Measurements from ENCODE around the gene EFHD2. TPM values are rescaled to one million over a fixed set of nuclear protein-coding genes. Genes with fewer than 3 reads are reported as not detected.
"Not testable (repeated sequence)": the region's sequence is repeated elsewhere in the genome, so short reads cannot be mapped to it uniquely, and the experiment has no call there.

The EFHD2 gene, protein sequence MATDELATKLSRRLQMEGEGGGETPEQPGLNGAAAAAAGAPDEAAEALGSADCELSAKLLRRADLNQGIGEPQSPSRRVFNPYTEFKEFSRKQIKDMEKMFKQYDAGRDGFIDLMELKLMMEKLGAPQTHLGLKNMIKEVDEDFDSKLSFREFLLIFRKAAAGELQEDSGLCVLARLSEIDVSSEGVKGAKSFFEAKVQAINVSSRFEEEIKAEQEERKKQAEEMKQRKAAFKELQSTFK
- total RNA-seq, result 20.2 and 26.6 TPM in 2 replicates

- DNase-seq (ENCODE audit: low read depth in 2 of 2), result peak; percentile 84 to 92
These were observed at the start of gene EFHD2 for GRCh38 chr1:15409388-15410222. EFHD2 (plus strand) TSS chr1:15409888; CDS start chr1:15409972, 84 bp downstream.

DNA sequence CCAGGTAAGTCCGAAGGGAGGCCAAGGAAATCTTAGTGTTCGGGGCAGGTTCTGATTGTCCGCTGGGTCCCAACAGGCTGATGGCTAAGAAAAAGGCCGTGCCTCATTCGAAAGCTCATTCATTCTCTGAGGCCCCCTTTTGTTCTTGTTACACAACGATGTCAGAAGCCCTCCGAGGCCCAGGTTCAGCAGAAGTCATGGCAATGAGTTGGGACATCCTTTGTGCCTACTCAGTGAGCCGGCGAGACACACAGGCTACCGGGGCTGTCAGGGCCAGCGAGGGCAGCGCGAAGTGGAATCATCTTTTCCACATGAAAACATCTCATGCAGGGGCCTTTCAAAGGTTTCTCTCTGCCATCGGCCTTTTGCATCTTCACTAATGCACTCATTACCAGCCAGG lies 49.0 kb upstream of the EFHD2 start:
- DNase-seq (ENCODE audit: low read depth in 2 of 2), result no peak

GRCh38 chr1:15362096-15362736 lies 47.5 kb upstream of the EFHD2 start:
- no peak for DNase-seq (ENCODE audit: low read depth in 2 of 2)

DNA sequence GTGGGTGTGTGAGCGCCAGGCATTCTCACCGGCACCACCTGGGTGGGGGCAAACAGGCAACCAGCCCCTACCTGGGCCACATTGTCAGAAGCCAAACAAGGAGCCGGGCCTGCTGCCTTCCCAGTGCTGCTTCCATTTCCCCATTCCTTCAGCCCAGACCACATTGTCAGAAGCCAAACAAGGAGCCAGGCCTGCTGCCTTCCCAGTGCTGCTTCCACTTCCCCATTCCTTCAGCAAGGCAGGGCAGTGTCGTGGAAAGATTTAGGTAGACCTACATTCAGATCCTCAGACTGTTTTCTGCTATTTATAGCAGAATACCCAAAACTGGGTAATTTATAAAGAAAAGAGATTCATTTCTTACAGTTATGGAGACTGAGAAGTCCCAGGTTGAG lies 47.0 kb upstream of the EFHD2 start:
- DNase-seq (ENCODE audit: low read depth in 2 of 2), result no peak

GRCh38 chr1:15364740-15365139 lies 44.9 kb upstream of the EFHD2 start:
- no peak for DNase-seq (ENCODE audit: low read depth in 2 of 2)

DNA sequence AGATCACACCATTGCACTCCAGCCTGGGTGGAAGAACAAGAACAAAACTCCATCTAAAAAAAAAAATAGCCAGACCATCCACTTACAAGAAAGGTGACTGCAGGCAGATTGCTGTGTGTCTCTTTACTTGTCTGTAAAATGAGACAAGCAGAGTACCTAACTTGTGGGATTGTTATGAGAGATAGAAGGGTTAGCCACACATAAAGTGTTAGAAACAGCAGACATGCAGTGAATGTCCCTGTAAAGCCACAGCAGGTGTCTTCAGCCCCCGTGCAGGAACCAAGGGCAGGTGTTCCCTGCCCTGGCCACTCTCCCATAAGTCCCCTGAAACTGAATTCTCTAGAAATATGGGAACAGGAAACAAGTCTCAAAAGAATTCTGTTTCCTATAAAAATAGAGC lies 40.8 kb upstream of the EFHD2 start:
- no peak for DNase-seq (ENCODE audit: low read depth in 2 of 2)

- no peak for DNase-seq (ENCODE audit: low read depth in 2 of 2)
These were observed 39.4 kb upstream of the EFHD2 start for GRCh38 chr1:15370268-15370667.

DNA sequence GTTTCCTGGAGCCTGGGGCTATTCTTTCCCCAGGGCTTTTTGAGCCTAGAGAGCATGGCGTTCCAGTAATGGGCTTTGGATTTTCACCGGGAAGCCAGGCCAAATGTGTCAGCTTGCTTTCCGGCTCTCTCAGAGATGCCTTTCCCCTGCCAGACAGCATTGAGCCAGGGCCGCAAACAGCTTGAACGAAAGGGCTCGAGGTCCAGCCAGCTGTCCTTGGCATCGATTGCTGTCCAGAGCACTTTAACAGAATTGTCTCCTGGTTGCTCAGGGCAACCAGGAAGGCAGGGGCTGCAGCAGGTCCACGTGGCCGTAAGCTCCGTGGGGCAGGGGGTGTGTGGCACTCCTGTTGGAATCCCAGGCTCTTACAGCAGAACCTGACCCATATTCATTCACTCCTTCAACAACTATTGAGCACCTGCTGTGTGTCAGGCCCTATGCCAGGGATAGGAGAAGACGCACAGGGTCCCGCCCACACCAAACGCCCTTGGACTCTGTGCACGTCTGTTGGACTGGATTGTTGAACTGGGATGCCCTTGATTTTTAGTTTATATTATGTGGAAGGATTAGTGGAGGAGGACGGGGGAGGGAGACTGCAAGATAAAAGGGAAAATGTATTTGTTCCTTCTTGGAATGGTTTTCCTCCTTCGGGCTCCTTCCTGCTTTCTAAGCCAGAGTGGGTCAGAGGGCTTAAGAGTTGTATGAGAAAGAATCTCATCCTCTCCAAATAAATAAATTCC lies 38.7 kb upstream of the EFHD2 start:
- DNase-seq (ENCODE audit: low read depth in 2 of 2), result peak; percentile 66 to 87

DNA sequence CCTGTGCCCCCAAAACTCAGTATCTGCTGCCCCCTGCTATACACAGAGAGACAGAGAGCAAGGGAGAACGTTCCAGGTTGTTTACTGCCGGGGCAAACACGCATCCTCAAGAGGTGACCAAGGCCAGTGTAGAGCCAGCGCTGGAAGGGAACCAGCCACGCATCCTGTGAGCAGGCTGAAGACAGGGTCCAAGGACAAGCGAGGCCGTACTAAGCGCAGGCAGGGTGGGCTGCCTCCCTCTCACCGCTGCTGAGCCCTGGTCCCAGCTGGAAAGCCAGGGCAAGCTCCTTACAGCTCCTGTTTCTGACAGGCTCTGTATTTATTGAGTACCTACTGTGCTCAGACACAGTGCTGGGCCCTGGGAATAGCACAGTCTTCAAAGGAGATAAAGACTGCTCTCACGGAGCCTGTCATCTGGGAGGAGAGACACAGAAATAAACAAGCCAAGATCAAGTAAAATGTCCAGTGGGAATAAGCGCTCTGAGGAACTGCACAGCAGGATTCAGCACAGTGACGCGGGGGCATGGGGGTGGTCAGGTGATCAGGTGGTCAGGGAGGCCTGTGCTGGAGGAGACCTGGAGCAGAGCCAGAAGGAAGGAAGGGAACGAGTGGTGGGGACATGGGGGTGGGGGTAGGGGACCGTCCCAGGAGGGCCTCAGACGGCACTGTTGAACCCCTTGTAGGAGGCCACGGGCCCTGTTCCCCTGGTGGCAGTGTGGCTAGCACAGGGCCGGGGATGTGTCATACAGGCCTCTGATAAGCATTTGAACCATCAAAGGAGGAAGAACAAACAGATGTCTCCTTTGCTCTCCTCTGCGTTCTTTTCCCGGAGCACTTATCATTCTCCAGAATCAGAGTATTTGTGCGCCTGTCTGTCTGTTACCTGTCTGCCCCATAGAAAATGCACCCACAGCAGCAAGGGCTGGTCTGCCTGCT lies 37.8 kb upstream of the EFHD2 start:
- DNase-seq (ENCODE audit: low read depth in 2 of 2), result no peak

DNA sequence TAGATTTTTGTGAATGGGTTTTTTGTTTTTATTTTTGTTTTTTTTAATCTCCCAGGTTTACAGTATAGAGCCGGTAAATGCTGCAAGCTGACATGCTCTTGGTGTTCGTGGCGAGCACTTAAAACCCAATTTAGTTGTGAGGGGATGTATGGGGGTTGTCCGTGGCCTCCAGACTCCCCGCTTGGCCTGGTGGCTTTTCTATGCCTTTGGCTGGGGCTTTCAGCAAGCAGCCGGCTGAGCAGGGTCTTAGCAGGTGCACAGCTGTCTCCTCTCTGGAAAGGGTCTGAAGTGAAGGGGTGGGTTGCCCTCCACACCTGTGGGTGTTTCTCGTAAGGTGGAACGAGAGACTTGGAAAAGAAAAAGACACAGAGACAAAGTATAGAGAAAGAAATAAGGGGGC lies 31.0 kb upstream of the EFHD2 start:
- DNase-seq (ENCODE audit: low read depth in 2 of 2), result no peak

GRCh38 chr1:15379151-15379550 lies 30.5 kb upstream of the EFHD2 start:
- DNase-seq (ENCODE audit: low read depth in 2 of 2), result not testable (repeated sequence)

GRCh38 chr1:15380601-15381508 lies 28.8 kb upstream of the EFHD2 start:
- DNase-seq (ENCODE audit: low read depth in 2 of 2), result no peak

GRCh38 chr1:15381805-15382204 lies 27.9 kb upstream of the EFHD2 start:
- DNase-seq (ENCODE audit: low read depth in 2 of 2), result no peak

DNA sequence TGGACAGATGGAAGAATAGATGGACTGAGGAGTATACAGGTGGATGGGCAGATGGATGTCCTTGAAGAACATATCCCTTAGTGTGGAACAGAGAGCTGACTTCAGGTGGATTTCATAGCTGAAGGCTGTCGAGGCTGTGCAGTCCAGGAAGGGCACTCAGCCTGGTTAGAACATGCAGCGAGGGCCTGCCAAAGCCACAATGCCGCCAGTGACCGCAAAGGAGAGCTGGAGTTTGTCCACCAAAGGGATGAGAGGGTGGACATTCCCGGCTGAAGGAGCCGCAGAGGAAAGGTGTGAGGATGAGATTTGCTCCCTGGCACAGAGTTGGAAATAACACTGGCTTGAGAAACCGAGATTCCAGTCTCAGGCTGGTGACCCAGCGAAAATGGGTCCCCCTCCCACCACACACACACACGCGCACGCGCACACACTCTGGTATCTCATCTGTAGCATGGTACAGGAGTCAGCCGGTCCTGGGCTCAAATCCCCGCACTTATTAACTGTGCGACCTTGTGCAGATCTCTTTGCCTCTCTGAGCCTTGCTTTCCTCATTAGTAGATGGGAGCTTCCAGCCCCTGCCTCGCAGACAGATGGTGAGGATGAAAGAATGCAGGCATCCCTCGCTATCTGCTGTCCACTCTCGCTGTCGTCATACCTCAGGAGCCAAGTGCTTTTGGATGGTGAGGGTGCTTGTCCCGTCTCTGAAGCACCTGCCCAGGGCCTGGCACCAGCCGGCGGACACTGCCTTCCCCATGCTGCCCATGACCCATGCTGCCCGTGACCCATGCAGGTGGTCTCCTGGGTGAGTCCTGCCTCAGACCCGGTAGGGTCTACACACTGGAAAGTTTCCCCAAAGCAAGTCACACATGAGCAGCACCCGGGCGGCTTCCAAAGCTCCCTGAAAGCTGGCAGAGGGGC lies 26.8 kb upstream of the EFHD2 start:
- no peak for DNase-seq (ENCODE audit: low read depth in 2 of 2)

DNA sequence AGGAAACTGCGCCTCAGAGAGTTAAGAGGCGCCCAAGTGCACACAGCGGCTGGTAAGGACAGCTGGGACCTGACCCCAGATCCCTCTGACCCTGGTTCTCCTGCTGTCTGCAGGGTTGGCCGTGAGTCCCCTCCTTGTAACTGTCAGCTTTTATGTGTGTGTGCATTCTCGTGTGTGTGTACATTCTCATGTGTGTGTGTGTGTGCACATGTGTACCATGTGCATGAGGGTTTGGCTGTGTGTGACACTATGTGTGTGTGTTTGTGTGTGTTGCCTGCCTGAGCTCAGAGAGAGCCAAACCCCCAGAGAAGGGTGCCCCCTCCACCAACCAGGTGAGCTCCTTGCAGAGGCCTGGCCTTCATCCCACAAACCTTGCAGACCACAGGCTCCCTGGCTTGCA lies 25.9 kb upstream of the EFHD2 start:
- DNase-seq (ENCODE audit: low read depth in 2 of 2), result no peak

GRCh38 chr1:15384301-15384901 lies 25.3 kb upstream of the EFHD2 start:
- peak in 1 of 2 donors; percentile 13 for DNase-seq (ENCODE audit: low read depth in 2 of 2)

DNA sequence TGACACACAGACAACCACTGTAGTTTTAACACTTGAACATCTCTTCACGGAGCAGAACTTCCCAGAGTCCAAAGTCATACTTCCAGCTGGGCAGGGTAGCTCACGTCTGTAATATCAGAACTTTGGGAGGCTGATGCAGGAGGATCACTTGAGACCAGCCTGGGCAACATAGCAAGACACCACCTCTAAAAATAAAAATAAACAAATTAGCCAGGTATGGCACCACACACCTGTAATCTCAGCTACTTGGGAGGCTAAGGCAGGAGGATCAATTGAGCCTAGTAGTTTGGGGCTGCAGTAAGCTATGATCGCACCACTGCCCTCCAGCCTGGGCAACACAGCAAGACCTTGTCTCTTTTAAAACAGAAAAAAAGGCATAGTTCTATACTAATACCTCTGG lies 24.3 kb upstream of the EFHD2 start:
- no peak for DNase-seq (ENCODE audit: low read depth in 2 of 2)

DNA sequence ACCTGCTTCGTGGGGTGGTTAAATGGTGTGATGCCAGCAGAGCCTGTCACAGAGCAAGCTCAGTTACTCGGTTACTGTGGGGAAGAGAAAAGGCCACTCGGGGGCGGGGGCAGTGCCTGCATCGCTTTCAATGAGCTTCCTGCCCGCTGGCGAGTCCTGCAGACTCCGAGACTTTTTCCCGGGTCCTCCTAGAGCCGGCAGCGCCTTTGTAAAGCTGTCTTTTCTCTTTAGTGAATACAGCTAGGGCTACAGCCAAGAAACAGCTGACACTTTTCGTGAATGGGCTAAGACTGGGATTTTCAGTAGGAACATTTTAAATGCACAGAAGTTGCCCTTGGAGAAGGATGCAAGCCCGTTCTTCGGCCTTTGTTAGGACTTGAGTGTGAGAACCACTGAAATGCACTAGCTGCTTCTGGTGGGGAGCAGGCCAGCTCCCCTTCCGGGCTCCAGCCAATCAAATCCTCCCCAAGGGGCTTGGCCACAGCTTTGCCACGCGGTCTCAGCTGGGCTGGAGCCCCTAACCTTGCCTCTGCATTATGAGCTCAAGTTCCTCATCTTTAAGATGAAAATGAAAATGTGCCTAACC lies 23.4 kb upstream of the EFHD2 start:
- no peak for DNase-seq (ENCODE audit: low read depth in 2 of 2)

Measured in lung microvascular endothelial cell (primary cell).